VCaP (cell line): ENCODE data around the gene SIRT1.

ENCODE experiments used
- H3K27ac ChIP-seq: fragments of 450-650 bp; 2 replicates; pipeline ENCODE4 v1.5.1; 2017
- CTCF ChIP-seq: fragments of 450-650 bp; conservative IDR thresholded peaks from 2 replicates; pipeline ENCODE4 v1.5.1; 2017; ENCODE audit warnings: mild to moderate bottlenecking, moderate library complexity

The SIRT1 gene

DNA sequence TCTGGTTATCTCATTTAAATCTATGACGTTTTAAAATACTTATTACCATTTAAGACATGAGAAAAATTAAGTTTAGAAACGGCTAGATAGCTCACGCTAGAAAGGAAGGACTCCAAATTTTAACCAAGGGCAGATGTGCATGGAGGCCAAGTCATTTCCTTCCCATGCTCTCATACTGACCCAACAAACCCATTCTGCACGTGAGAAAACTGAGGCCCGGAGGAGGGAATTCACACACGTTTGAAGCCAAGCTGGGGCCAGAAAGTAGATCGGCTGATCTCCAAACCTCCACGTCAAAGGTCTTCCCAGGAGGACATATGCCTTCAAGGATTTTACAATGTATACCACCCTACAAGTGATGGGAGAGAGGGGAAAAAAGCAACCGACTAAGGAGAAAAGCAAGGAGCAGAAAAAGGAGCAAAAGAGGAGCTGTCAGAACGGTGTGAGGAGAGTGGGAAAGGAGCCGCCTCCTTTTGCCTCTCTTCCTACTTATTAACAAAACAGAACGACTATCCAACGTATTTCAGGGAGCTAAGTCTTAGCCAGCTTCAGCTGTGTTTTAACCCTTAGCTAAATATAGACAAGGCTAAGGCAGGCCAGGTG is 645 bp upstream of the SIRT1 start:
- peak overlapping the region; percentile 96 for H3K27ac ChIP-seq
- no peak for TF ChIP-seq CTCF

- peak overlapping the region; percentile 96 for H3K27ac ChIP-seq
- TF ChIP-seq CTCF, result no peak; the same call in 1 of the 2 replicates
These were observed 600 bp downstream of the SIRT1 start for GRCh38 chr10:67884842-67885670.

GRCh38 chr10:67893637-67894036 is 9.2 kb downstream of the SIRT1 start:
- no peak for TF ChIP-seq CTCF

DNA sequence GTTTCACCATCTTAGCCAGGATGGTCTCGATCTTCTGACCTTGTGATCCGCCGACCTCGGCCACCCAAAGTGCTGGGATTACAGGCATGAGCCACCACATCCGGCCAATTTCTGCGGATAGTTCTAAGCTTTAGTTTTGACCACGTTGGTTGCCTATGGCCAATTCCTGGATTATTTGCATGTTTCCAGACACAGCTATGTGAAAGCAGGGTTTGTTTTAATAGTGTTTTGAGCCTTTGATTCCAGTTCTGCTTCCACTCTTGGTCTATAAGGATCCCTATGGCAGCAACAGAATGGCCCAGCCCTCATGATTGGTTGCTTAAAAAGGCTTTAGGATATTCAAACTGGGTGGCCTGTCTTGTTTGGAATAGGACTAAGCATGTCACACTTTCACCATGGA is 19.1 kb downstream of the SIRT1 start:
- no peak overlapping the region for H3K27ac ChIP-seq
- no peak for TF ChIP-seq CTCF

More at GRCh38 chr10:67893637-67894036, 9.2 kb downstream of the SIRT1 start:
- no peak overlapping the region for H3K27ac ChIP-seq

- TF ChIP-seq CTCF, result no peak
- no peak overlapping the region for H3K27ac ChIP-seq
These were observed 28.0 kb downstream of the SIRT1 start for GRCh38 chr10:67912331-67912946.

GRCh38 chr10:67914777-67915340 is 30.4 kb downstream of the SIRT1 start:
- no peak for TF ChIP-seq CTCF
- no peak overlapping the region for H3K27ac ChIP-seq

DNA sequence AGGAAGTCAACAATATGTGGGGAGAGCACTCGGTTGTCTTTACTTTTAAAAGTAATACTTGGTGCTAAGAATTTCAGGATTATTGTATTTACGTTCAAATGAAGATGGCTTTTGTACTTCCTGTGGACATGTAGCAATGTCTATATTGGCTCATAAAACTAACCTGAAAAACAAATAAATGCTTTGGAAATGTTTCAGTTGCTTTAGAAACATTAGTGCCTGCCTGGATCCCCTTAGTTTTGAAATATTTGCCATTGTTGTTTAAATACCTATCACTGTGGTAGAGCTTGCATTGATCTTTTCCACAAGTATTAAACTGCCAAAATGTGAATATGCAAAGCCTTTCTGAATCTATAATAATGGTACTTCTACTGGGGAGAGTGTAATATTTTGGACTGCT is 32.7 kb downstream of the SIRT1 start:
- peak overlapping the region; percentile 49 for H3K27ac ChIP-seq
- TF ChIP-seq CTCF, result no peak
